Endothelial cell of umbilical vein (primary cell): ENCODE results near the gene SH3YL1. TPM values are rescaled to one million over a fixed set of nuclear protein-coding genes. Genes with fewer than 3 reads are reported as not detected.

ENCODE experiments used
- BruUV-seq: library from RNA; stranded (reverse); fragments of 400-500 nt; replicated peaks from 2 replicates; lab custom pipeline; 2021; lab: Mats Ljungman, UMichigan
- CTCF ChIA-PET: fragments of 300-600, 350-600 bp; sonication (Branson Sonifier 250); formaldehyde crosslinking; loops from one replicate; lab custom pipeline; 2021; ENCODE audit warnings: antibody characterized with exemption, inconsistent platforms; lab: Charles Lee
- POLR2A ChIA-PET: fragments of 300-600, 350-600 bp; sonication (Branson Sonifier 250); formaldehyde crosslinking; loops from one replicate; lab custom pipeline; 2021; ENCODE audit warnings: antibody characterized with exemption, inconsistent platforms; lab: Charles Lee
- DNase-seq: peaks from one replicate; pipeline ENCODE4 v3.0.0-alpha.2; 2011; ENCODE audit warnings: low read depth, low spot score
- FAIRE-seq: peaks from 2 replicates; lab custom pipeline; 2011; peaks lifted over from hg19 to GRCh38; lab: Jason Lieb, UNC
- H2AFZ ChIP-seq: 2 replicates; pipeline ENCODE4 v1.6.0; 2012; ENCODE audit warnings: low read depth, low read length, control low read depth, inconsistent platforms
- H3K27ac ChIP-seq: 2 replicates; pipeline ENCODE4 v1.5.1; 2011; ENCODE audit warnings: low read depth, mild to moderate bottlenecking, control low read depth, low read length, moderate library complexity; ENCODE audit not compliant: insufficient read depth
- H3K27me3 ChIP-seq, 2 experiments: 2 replicates each; pipeline versions ENCODE4 v1.6.0 to v1.6.1; 2011; ENCODE audit warnings: low read length in 2 of 2, mixed read lengths in 1 of 2; ENCODE audit not compliant: control insufficient read depth in 2 of 2, insufficient read depth in 2 of 2
- H3K36me3 ChIP-seq, 2 experiments: 2 replicates in 1 of 2; 3 replicates in 1 of 2; pipeline ENCODE4 v1.5.1; 2011; ENCODE audit warnings: low read length in 2 of 2, mild to moderate bottlenecking in 1 of 2, moderate library complexity in 1 of 2; ENCODE audit not compliant: control insufficient read depth in 2 of 2, insufficient read depth in 2 of 2; ENCODE audit errors: extremely low read depth in 1 of 2
- H3K4me1 ChIP-seq: 3 replicates; pipeline ENCODE4 v1.5.1; 2011; ENCODE audit warnings: mild to moderate bottlenecking, low read length; ENCODE audit not compliant: control insufficient read depth, insufficient read depth; ENCODE audit errors: extremely low read depth
- H3K4me2 ChIP-seq: 2 replicates; pipeline ENCODE4 v1.6.1; 2011; ENCODE audit warnings: low read length, control low read depth, mixed read lengths; ENCODE audit not compliant: insufficient read depth
- H3K4me3 ChIP-seq, 3 experiments: fragments of 200-600 bp in 1 of 3; sonication (generic), shearing (Covaris generic) in 1 of 3; replicated peaks in 1 of 3; 2 replicates each; pipeline ENCODE4 v1.5.1; 2011 to 2016; ENCODE audit warnings: control low read depth in 3 of 3, low read length in 3 of 3, mild to moderate bottlenecking in 2 of 3, inconsistent platforms in 1 of 3, low read depth in 1 of 3, moderate library complexity in 1 of 3; ENCODE audit not compliant: insufficient read depth in 1 of 3
- H3K79me2 ChIP-seq: 2 replicates; pipeline ENCODE4 v1.6.0; 2012; ENCODE audit warnings: low read length, inconsistent platforms; ENCODE audit not compliant: control insufficient read depth, insufficient read depth
- H3K9ac ChIP-seq: replicated peaks from 2 replicates; pipeline ENCODE3; 2011; ENCODE audit warnings: low read length, control low read depth; ENCODE audit not compliant: insufficient read depth; ENCODE audit errors: extremely low read depth
- H3K9me1 ChIP-seq: replicated peaks from 3 replicates; pipeline ENCODE4 v1.6.0; 2011; ENCODE audit warnings: mild to moderate bottlenecking, low read length; ENCODE audit not compliant: control insufficient read depth, insufficient read depth; ENCODE audit errors: extremely low read depth
- H3K9me3 ChIP-seq: replicated peaks from 2 replicates; pipeline ENCODE4 v1.5.1; 2012; ENCODE audit warnings: low read length, inconsistent platforms; ENCODE audit not compliant: control insufficient read depth, insufficient read depth
- H4K20me1 ChIP-seq: replicated peaks from 2 replicates; pipeline ENCODE3; 2011; ENCODE audit warnings: mild to moderate bottlenecking, low read length; ENCODE audit not compliant: control insufficient read depth, insufficient read depth; ENCODE audit errors: extremely low read depth
- EZH2 ChIP-seq: IDR thresholded peaks from 2 replicates; pipeline ENCODE4 v1.6.1; 2012; ENCODE audit warnings: borderline replicate concordance, low read depth, mild to moderate bottlenecking, moderate library complexity, low read length, inconsistent platforms; ENCODE audit not compliant: severe bottlenecking
- FOS ChIP-seq: IDR thresholded peaks from 2 replicates; pipeline ENCODE4 v1.6.1; 2011; ENCODE audit warnings: mild to moderate bottlenecking, low read length, moderate library complexity, borderline replicate concordance; ENCODE audit not compliant: insufficient read depth
- GATA2 ChIP-seq: IDR thresholded peaks from 2 replicates; pipeline ENCODE4 v1.7.0; 2011; ENCODE audit warnings: low read depth, mild to moderate bottlenecking, moderate library complexity, mixed read lengths, low read length; ENCODE audit not compliant: insufficient read length, insufficient read depth
- JUN ChIP-seq: IDR thresholded peaks from 2 replicates; pipeline ENCODE4 v1.6.1; 2011; ENCODE audit warnings: borderline replicate concordance, low read depth; ENCODE audit not compliant: insufficient read length, insufficient read depth
- POLR2A ChIP-seq: IDR thresholded peaks from 2 replicates; pipeline ENCODE4 v1.6.1; 2012; ENCODE audit warnings: low read depth, mild to moderate bottlenecking, control low read depth, low read length
- POLR2AphosphoS5 ChIP-seq: IDR thresholded peaks from 2 replicates; pipeline ENCODE4 v1.6.1; 2012; ENCODE audit warnings: low read depth, mild to moderate bottlenecking, control low read depth, low read length, moderate library complexity; ENCODE audit not compliant: insufficient read depth
- dilution Hi-C: fragments of 300-500 bp; cut with MboI; formaldehyde crosslinking; loops from one replicate; pipeline ENCODE4 v1.15.0; 2019; ENCODE audit warnings: low sequenced_read_pairs; ENCODE audit not compliant: extremely low pct_ligation_motif_present
- intact Hi-C: fragments of 100-400 bp; cut with micrococcal nuclease; formaldehyde crosslinking; loops from one replicate; pipeline ENCODE4 v1.10.0; 2022
- polyA plus RNA-seq, 4 experiments: library from polyadenylated mRNA; depleted of rRNA in 3 of 4; stranded (reverse) in 3 of 4; unstranded in 1 of 4; fragments of >200 nt; gene quantifications; 2 replicates each; pipeline versions ENCODE4 v1.2.1 to v1.2.3, GENCODE V29; 2011 to 2012; ENCODE audit warnings: missing spikeins in 1 of 4
- total RNA-seq: library from RNA; stranded (reverse); gene quantifications from 2 replicates; pipeline ENCODE4 v1.2.3, GENCODE V29; 2021
- TF ChIP-seq, protein P1 (sequence below): IDR thresholded peaks from 2 replicates; pipeline ENCODE4 v1.6.1; 2011; ENCODE audit not compliant: insufficient read depth, insufficient read length
- TF ChIP-seq, protein P2 (sequence below), 2 donors: IDR thresholded peaks; 1 replicate in 1 of 2; 2 replicates in 1 of 2; pipeline ENCODE4 v1.5.1; 2011; ENCODE audit warnings: low read length in 2 of 2, mild to moderate bottlenecking in 2 of 2, moderate library complexity in 2 of 2, control low read depth in 1 of 2, inconsistent platforms in 1 of 2, low read depth in 1 of 2; ENCODE audit not compliant: insufficient read depth in 1 of 2; ENCODE audit errors: extremely low read depth in 1 of 2

Gene SH3YL1
- total and polyA plus RNA-seq, 2 donors (not counting 3 experiments of a cell fraction or from before 2014, with no cell fraction given): 12.5 to 22.4 TPM

DNA sequence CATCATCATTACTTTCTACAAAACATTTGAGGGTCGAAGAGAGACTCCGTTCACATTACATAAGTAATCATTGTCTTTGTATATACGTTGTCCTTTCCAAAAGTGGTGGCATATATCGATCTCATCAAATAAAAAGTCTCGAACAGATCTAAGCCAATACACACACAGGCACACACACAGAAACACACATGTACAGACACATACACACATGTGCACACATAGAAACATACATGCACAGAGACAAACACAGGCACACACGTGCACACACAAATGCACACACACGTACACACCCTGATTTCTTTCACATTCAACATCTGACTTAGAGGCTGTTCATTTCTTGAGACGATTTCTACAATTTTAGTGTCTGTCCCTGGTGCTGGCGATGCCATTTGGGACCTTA, 41.5 kb upstream of the SH3YL1 start:
- no peak overlapping the region for H3K4me2 ChIP-seq
- no peaks in the 10 kb centered on the region for H3K9me1 ChIP-seq
- H3K9ac ChIP-seq: no peak overlapping the region
- no peaks in the 10 kb centered on the region for H3K9me3 ChIP-seq
- H3K27ac ChIP-seq: no peak overlapping the region
- dilution Hi-C loops (no loop called here), intact Hi-C loops (no loop called here)
- ChIA-PET CTCF (no interaction called here), POLR2A (no interaction called here)
- no peaks in the 10 kb centered on the region for H3K27me3 ChIP-seq
- TF ChIP-seq POLR2AphosphoS5 (no peak), POLR2A (no peak), EZH2 (no peak), JUN (no peak)
- TF ChIP-seq, protein P1, sequence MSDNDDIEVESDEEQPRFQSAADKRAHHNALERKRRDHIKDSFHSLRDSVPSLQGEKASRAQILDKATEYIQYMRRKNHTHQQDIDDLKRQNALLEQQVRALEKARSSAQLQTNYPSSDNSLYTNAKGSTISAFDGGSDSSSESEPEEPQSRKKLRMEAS: no peak
- H3K4me1 ChIP-seq: no peaks in the 10 kb centered on the region
- H3K4me3 ChIP-seq: no peak overlapping the region
- DNase-seq: no peak
- no peaks in the 10 kb centered on the region for H3K36me3 ChIP-seq
- H3K79me2 ChIP-seq: no peaks in the 10 kb centered on the region
- no peaks in the 10 kb centered on the region for H4K20me1 ChIP-seq
- no peak overlapping the region for H2AFZ ChIP-seq
- no TSS peak for BruUV-seq
- no peak for FAIRE-seq

DNA sequence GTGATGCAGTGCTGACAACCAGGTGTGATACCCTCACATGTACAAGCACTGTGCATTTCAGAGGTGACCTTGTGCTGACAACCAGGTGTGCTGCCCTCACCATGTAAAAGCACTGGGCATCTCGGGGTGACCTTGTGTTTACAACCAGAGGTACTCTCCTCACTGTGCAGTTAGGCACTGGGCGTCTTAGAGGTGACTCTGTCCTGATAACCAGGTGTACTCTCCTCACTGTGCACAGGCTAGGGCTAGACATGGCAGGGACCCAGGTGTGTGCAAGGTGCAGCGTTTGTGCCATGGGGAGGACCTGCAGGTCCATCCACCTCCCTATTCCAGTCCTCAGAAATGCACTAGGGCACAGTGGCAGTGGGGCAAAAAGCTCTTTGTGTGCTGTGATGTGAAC, 32.5 kb upstream of the SH3YL1 start:
- BruUV-seq: no TSS peak
- Histone ChIP-seq H3K27me3 (peaks cover 0 to 3% of the 10 kb centered on the region in 2 experiments), H4K20me1 (no peaks in the 10 kb centered on the region), H3K9ac (no peak overlapping the region), H3K79me2 (no peaks in the 10 kb centered on the region), H3K4me2 (no peak overlapping the region), H3K9me3 (no peaks in the 10 kb centered on the region), H3K4me3 (no peak overlapping the region), H3K4me1 (no peaks in the 10 kb centered on the region), H3K36me3 (no peaks in the 10 kb centered on the region), H3K27ac (no peak overlapping the region), H2AFZ (no peak overlapping the region), H3K9me1 (no peaks in the 10 kb centered on the region)
- no peak for TF ChIP-seq GATA2
- TF ChIP-seq, protein P2, sequence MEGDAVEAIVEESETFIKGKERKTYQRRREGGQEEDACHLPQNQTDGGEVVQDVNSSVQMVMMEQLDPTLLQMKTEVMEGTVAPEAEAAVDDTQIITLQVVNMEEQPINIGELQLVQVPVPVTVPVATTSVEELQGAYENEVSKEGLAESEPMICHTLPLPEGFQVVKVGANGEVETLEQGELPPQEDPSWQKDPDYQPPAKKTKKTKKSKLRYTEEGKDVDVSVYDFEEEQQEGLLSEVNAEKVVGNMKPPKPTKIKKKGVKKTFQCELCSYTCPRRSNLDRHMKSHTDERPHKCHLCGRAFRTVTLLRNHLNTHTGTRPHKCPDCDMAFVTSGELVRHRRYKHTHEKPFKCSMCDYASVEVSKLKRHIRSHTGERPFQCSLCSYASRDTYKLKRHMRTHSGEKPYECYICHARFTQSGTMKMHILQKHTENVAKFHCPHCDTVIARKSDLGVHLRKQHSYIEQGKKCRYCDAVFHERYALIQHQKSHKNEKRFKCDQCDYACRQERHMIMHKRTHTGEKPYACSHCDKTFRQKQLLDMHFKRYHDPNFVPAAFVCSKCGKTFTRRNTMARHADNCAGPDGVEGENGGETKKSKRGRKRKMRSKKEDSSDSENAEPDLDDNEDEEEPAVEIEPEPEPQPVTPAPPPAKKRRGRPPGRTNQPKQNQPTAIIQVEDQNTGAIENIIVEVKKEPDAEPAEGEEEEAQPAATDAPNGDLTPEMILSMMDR (IDR thresholded peaks at IDR 0.05; ENCODE audit: extremely low read depth in 1 of 2, insufficient read depth in 1 of 2, low read depth in 1 of 2, low read length in 2 of 2): no peak
- TF ChIP-seq, protein P1: no peak
- TF ChIP-seq FOS: no peak
- TF ChIP-seq EZH2: no peak
- TF ChIP-seq JUN: no peak
- no peak for FAIRE-seq
- ChIA-PET CTCF (no interaction called here), POLR2A (no interaction called here)
- no peak for DNase-seq
- dilution Hi-C loops (no loop called here), intact Hi-C loops (no loop called here)
